H1 (cell line): ENCODE measurements around the gene TRPC4. TPM values are rescaled to one million over a fixed set of nuclear protein-coding genes. Genes with fewer than 3 reads are reported as not detected.

ENCODE experiments used
- CBX8 ChIP-seq: fragments of 300-800, 300-1000 bp; sonication (generic); IDR thresholded peaks from 2 replicates; pipeline ENCODE4 v1.7.1; 2016; ENCODE audit warnings: low read depth, low read length, borderline replicate concordance
- CHD1 ChIP-seq: IDR thresholded peaks from 2 replicates; pipeline ENCODE4 v1.6.1; 2012; ENCODE audit warnings: low read depth, low read length, improper control_type of control experiment
- KDM5A ChIP-seq: fragments of 200-600 bp; IDR thresholded peaks from 2 replicates; pipeline ENCODE4 v1.7.1; 2012; ENCODE audit warnings: mild to moderate bottlenecking, low read length, inconsistent platforms, mixed read lengths
- NANOG ChIP-seq: IDR thresholded peaks from 2 replicates; pipeline ENCODE4 v1.6.1; 2011; ENCODE audit warnings: low read length, low read depth, mild to moderate bottlenecking, inconsistent platforms; ENCODE audit not compliant: insufficient read depth, poor library complexity, severe bottlenecking
- PHF8 ChIP-seq: fragments of 200-600 bp; sonication (generic); conservative IDR thresholded peaks from 2 replicates; pipeline ENCODE4 v1.7.1; 2012; ENCODE audit warnings: low read depth, mild to moderate bottlenecking, inconsistent platforms, low read length, moderate library complexity
- YY1 ChIP-seq: IDR thresholded peaks from 2 replicates; pipeline ENCODE4 v1.6.1; 2011; ENCODE audit warnings: low read depth, mild to moderate bottlenecking, low read length
- polyA plus RNA-seq, 7 experiments: library from polyadenylated mRNA; depleted of rRNA in 3 of 7; stranded (reverse) in 5 of 7; unstranded in 2 of 7; fragments of >200 nt in 5 of 7; fragments of 200-250 nt in 2 of 7; gene quantifications; 1 replicate in 5 of 7; 2 replicates in 1 of 7; 4 replicates in 1 of 7; pipeline versions ENCODE4 v1.2.1 to v1.2.3, GENCODE V29; 2011 to 2013; ENCODE audit warnings: missing spikeins in 2 of 7, mixed read lengths in 2 of 7
- total RNA-seq: library from RNA; stranded (reverse); fragmentation: NEBNext Ultra II Directional; extraction: Animal tissue kit (Norgen Biotek cat#: 25700); gene quantifications from 2 replicates; pipeline ENCODE4 v1.2.1, GENCODE V29; 2021

The TRPC4 gene
- total and polyA plus RNA-seq, 2 of the 8 experiments (the other 6 are each of a cell fraction or from before 2014, with no cell fraction given), result 12.3 to 14.7 TPM

DNA sequence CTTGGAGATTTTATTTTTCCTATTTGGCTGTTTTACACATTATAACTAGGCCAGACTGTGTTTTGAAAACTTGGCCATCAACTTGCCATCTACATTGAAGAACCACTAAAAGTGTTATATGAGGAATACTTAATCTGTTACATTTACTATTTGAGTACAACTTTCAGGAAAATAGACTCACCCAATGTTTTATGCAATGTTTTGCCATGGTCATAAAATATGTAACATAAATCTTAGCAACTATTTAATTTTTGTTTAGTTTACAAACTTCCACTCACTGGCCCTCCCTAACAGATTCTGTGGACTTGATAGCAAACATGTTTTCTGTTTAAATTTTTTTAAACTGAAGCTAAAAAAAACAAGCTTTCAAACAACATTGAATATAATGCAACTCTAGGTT lies 23.7 kb upstream of the TRPC4 start (continued):
- TF ChIP-seq YY1 (no peak), CHD1 (no peak), PHF8 (no peak), KDM5A (no peak), NANOG (no peak), CBX8 (no peak)
- TF ChIP-seq, all 59 proteins: peak for 0
